Gastrocnemius medialis (tissue), 4 donors: ENCODE data around the gene FBRSL1. TPM values are rescaled to one million over a fixed set of nuclear protein-coding genes. Genes with fewer than 3 reads are reported as not detected.

Experiments used
- ATAC-seq, 2 donors: fragments of 150-250 bp; one replicate each; pipeline ENCODE4 v1.9.1; 2016
- DNase-seq, 2 donors: peaks; one replicate each; pipeline ENCODE4 v3.0.0-alpha.2; 2019
- H3K27ac ChIP-seq, 4 donors: fragments of 200-600 bp; sonication (generic); 1 replicate in 1 of 4; 2 replicates in 3 of 4; pipeline ENCODE4 v1.5.1; 2016 to 2018; ENCODE audit warnings: mild to moderate bottlenecking in 2 of 4, moderate library complexity in 1 of 4
- H3K27me3 ChIP-seq, 3 donors: fragments of 200-600 bp; sonication (generic) in 2 of 3; 1 replicate in 1 of 3; 2 replicates in 2 of 3; pipeline versions ENCODE4 v1.5.1 to v1.6.0; 2016 to 2019; ENCODE audit warnings: mild to moderate bottlenecking in 1 of 3, moderate library complexity in 1 of 3
- H3K36me3 ChIP-seq, 2 donors: fragments of 200-600 bp; sonication (generic) in 1 of 2; one replicate each; pipeline ENCODE4 v1.5.1; 2017 to 2018
- H3K4me1 ChIP-seq, 2 donors: fragments of 200-600 bp; sonication (generic) in 1 of 2; one replicate each; pipeline ENCODE4 v1.5.1; 2016 to 2017; ENCODE audit warnings: mild to moderate bottlenecking in 2 of 2
- H3K4me3 ChIP-seq, 4 donors: fragments of 200-600 bp; sonication (generic) in 3 of 4; 1 replicate in 1 of 4; 2 replicates in 3 of 4; pipeline ENCODE4 v1.5.1; 2016 to 2019; ENCODE audit warnings: mild to moderate bottlenecking in 2 of 4
- H3K9me3 ChIP-seq, 3 donors: fragments of 200-600 bp; sonication (generic) in 2 of 3; 1 replicate in 1 of 3; 2 replicates in 2 of 3; pipeline ENCODE4 v1.5.1; 2016 to 2019
- POLR2A ChIP-seq, 2 donors: fragments of 450-650 bp; IDR thresholded peaks; one replicate each; pipeline ENCODE4 v1.6.1; 2017; ENCODE audit warnings: antibody characterized with exemption in 2 of 2, mild to moderate bottlenecking in 2 of 2, moderate library complexity in 2 of 2
- in situ Hi-C, 4 donors: fragments of 200-750 bp; cut with MboI; loops; one replicate each; pipeline versions ENCODE4 v1.15.0 to v1.8.0; 2017; ENCODE audit warnings: low sequenced_read_pairs in 4 of 4
- intact Hi-C: fragments of 100-400 bp; cut with DNase I; formaldehyde crosslinking; loops from one replicate; pipeline ENCODE4 v1.15.1; 2023; ENCODE audit warnings: low total_unique reads
- total RNA-seq, 4 donors: library from RNA; depleted of rRNA; stranded (reverse); fragments of >200 nt; gene quantifications; one replicate each; pipeline versions ENCODE4 v1.1.0 to v1.2.3, GENCODE V29; 2016
- TF ChIP-seq, protein P1 (sequence below), 5 experiments: fragments of 450-650 bp in 3 of 5; fragments of 200-600 bp in 2 of 5; sonication (generic) in 2 of 5; IDR thresholded peaks in 4 of 5; conservative IDR thresholded peaks in 1 of 5; 1 replicate in 4 of 5; 2 replicates in 1 of 5; pipeline ENCODE4 v1.5.1; 2016 to 2019; ENCODE audit warnings: antibody characterized with exemption in 5 of 5, mild to moderate bottlenecking in 3 of 5, moderate library complexity in 3 of 5

The FBRSL1 gene
- total RNA-seq, 4 donors from 2014 or later, result 8.4 to 29.4 (median 22.8) TPM

DNA sequence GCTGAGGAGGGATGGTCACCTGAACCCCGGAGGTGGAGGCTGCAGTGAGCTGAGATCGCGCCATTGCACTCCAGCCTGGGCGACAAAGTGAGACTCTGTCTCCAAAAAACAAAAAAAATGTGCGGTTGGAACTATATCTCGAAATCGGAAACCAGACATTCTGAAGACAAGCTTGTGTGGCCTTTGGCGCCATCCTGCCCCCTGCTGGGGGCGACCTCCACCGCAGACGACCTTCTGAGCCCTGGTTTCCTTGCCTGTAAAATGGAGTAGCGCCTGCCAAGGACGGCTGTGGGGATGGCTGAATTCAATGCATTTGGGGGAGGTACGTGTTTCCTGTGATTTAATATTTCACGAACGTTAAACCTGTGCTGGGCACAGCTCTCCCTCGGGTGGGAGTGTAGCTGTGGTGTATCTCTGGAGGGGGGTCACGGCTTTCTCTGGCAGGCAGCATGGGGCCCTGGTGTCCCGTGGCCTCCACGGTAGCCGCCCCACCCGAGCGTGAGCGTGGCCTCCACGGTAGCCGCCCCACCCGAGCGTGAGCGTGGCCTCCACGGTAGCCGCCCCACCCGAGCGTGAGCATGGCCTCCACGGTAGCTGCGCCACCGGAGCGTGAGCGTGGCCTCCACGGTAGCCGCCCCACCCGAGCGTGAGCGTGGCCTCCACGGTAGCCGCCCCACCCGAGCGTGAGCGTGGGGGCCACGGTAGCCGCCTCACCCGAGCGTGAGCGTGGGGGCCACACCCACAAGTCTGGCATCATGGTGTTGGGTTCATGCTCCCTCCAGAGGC, 65.1 kb downstream of the FBRSL1 start:
- no peaks in the 10 kb centered on the region for H3K36me3 ChIP-seq
- no peaks in the 10 kb centered on the region for H3K9me3 ChIP-seq
- in situ Hi-C loops, result no loop called here
- no peak for DNase-seq
- intact Hi-C loops, result no loop called here
- no peak for TF ChIP-seq POLR2A (IDR thresholded peaks at IDR 0.05)
- TF ChIP-seq, protein P1, sequence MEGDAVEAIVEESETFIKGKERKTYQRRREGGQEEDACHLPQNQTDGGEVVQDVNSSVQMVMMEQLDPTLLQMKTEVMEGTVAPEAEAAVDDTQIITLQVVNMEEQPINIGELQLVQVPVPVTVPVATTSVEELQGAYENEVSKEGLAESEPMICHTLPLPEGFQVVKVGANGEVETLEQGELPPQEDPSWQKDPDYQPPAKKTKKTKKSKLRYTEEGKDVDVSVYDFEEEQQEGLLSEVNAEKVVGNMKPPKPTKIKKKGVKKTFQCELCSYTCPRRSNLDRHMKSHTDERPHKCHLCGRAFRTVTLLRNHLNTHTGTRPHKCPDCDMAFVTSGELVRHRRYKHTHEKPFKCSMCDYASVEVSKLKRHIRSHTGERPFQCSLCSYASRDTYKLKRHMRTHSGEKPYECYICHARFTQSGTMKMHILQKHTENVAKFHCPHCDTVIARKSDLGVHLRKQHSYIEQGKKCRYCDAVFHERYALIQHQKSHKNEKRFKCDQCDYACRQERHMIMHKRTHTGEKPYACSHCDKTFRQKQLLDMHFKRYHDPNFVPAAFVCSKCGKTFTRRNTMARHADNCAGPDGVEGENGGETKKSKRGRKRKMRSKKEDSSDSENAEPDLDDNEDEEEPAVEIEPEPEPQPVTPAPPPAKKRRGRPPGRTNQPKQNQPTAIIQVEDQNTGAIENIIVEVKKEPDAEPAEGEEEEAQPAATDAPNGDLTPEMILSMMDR (IDR thresholded peaks at IDR 0.05 in 4 of 5, conservative IDR thresholded peaks at IDR 0.05 in 1 of 5), result peak in 2 of 5 experiments; percentile 19 to 22
- H3K4me3 ChIP-seq, result no peak overlapping the region
- H3K4me1 ChIP-seq, result no peaks in the 10 kb centered on the region
- no peak overlapping the region for H3K27ac ChIP-seq
- no peaks in the 10 kb centered on the region for H3K27me3 ChIP-seq
- ATAC-seq, result no peak

DNA sequence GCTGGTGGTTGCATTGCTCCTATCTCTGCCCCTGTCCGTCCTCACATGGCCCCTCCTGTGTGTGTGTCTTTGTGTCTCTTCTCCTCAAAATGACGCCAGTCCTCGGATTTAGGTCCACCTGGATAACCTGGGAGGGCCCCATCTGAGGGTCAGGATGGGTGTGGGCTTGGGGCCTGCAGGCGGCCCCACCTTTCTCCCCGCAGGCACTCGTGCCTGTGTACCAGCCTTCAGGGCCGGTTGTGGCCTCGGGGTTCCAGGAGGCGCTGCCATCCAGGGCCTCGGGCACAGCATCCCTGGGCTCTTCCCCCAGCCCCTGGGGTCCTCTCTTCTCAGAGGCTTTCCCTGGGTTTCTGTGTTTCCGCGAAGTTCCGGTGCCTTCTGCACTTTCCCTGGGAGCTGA, 65.7 kb downstream of the FBRSL1 start:
- no peak overlapping the region for H3K27ac ChIP-seq
- no peaks in the 10 kb centered on the region for H3K27me3 ChIP-seq
- ATAC-seq (no peak), DNase-seq (no peak)
- H3K4me1 ChIP-seq, result peaks cover 1 to 3% of the 10 kb centered on the region in 2 donors
- H3K9me3 ChIP-seq, result no peaks in the 10 kb centered on the region
- intact Hi-C loops (no loop called here), in situ Hi-C loops (no loop called here)
- H3K4me3 ChIP-seq, result no peak overlapping the region
- H3K36me3 ChIP-seq, result no peaks in the 10 kb centered on the region
- TF ChIP-seq, protein P1 (IDR thresholded peaks at IDR 0.05 in 4 of 5, conservative IDR thresholded peaks at IDR 0.05 in 1 of 5), result no peak
- TF ChIP-seq POLR2A (IDR thresholded peaks at IDR 0.05), result no peak

DNA sequence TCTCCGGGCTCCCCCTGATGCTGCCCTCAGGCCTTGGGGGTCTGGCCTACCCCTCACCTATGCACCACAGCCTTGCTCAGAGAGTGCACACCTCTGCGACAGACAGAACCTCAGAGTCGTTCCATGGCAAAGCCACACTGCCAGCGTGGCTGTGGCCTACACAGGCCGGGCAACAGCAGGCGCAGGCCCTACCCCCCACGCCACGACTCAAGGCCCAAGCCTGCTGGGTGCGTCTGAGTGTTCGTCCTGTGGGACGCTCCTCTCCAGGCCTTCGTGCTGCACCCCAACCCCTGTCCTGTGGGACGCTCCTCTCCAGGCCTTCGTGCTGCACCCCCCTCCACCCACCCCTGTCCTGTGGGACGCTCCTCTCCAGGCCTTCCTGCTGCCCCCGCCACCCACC, 66.3 kb downstream of the FBRSL1 start:
- intact Hi-C loops, result no loop called here
- Histone ChIP-seq H3K27ac (no peak overlapping the region), H3K4me1 (peaks cover 4 to 7% of the 10 kb centered on the region in 2 donors), H3K4me3 (no peak overlapping the region), H3K36me3 (no peaks in the 10 kb centered on the region), H3K9me3 (no peaks in the 10 kb centered on the region), H3K27me3 (no peaks in the 10 kb centered on the region)
- no peak for DNase-seq
- TF ChIP-seq, protein P1 (IDR thresholded peaks at IDR 0.05 in 4 of 5, conservative IDR thresholded peaks at IDR 0.05 in 1 of 5), result no peak
- no peak for TF ChIP-seq POLR2A (IDR thresholded peaks at IDR 0.05)
- in situ Hi-C loops, result no loop called here
- ATAC-seq, result no peak

DNA sequence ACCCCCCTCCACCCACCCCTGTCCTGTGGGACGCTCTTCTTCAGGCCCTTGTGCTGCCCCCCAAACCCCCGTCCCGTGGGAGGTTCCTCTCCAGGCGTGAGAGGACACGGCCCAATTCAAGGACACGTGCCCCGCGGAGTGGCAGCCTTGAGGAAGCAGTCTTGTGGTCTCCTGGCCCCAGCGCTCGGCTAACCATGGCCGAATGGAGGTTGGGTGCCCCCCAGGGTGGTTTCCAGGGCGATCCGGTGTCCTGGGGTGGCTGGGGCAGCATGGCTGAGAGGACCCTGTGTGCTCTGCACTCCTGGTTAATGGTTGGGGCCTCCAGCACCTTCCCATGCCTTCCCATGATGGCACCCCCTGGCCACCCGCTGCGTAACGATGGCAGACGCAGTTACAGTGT, 66.8 kb downstream of the FBRSL1 start:
- no peak for DNase-seq

More for the DNA sequence above, 66.8 kb downstream of the FBRSL1 start:
- no peak for ATAC-seq
- in situ Hi-C loops (no loop called here), intact Hi-C loops (no loop called here)
- no peak overlapping the region for H3K27ac ChIP-seq
- no peaks in the 10 kb centered on the region for H3K9me3 ChIP-seq
- H3K4me3 ChIP-seq, result no peak overlapping the region
- no peaks in the 10 kb centered on the region for H3K36me3 ChIP-seq
- TF ChIP-seq, protein P1 (IDR thresholded peaks at IDR 0.05 in 4 of 5, conservative IDR thresholded peaks at IDR 0.05 in 1 of 5), result no peak
- TF ChIP-seq POLR2A (IDR thresholded peaks at IDR 0.05), result no peak
- H3K27me3 ChIP-seq, result no peaks in the 10 kb centered on the region
- peaks cover 4 to 7% of the 10 kb centered on the region in 2 donors for H3K4me1 ChIP-seq
